HepG2 (cell line): ENCODE results near the gene ADGRL1. TPM values are rescaled to one million over a fixed set of nuclear protein-coding genes. Genes with fewer than 3 reads are reported as not detected.

ENCODE experiments used
- CHD2 ChIP-seq: IDR thresholded peaks from 2 replicates; pipeline ENCODE4 v1.6.1; 2011; ENCODE audit warnings: low read depth, low read length, improper control_type of control experiment
- CREB3 ChIP-seq: sonication (generic); formaldehyde crosslinking; IDR thresholded peaks from 2 replicates; pipeline ENCODE4 v1.5.0; 2020; ENCODE audit warnings: missing genetic modification reagents
- ELF1 ChIP-seq: sonication (generic); formaldehyde crosslinking; IDR thresholded peaks from 2 replicates; pipeline ENCODE4 v1.4.0; 2020; ENCODE audit warnings: missing genetic modification reagents
- GTF2F1 ChIP-seq: fragments of 150-350 bp; IDR thresholded peaks from 2 replicates; pipeline ENCODE4 v1.6.1; 2014; ENCODE audit warnings: low read length
- JARID2 ChIP-seq: sonication (generic); formaldehyde crosslinking; IDR thresholded peaks from 2 replicates; pipeline ENCODE4 v1.8.1; 2023; ENCODE audit warnings: missing genetic modification reagents, inconsistent platforms; ENCODE audit not compliant: insufficient replicate concordance
- MLLT10 ChIP-seq: sonication (generic); formaldehyde crosslinking; IDR thresholded peaks from 2 replicates; pipeline ENCODE4 v1.4.0; 2020; ENCODE audit warnings: missing genetic modification reagents
- MXI1 ChIP-seq: IDR thresholded peaks from 3 replicates; pipeline ENCODE4 v1.6.1; 2012; ENCODE audit warnings: low read depth, low read length, inconsistent platforms, borderline replicate concordance
- NAIF1 ChIP-seq: sonication (generic); formaldehyde crosslinking; IDR thresholded peaks from 2 replicates; pipeline ENCODE4 v1.5.0; 2020; ENCODE audit warnings: mild to moderate bottlenecking, missing genetic modification reagents, borderline replicate concordance
- RFX1 ChIP-seq: fragments of 450-650 bp; IDR thresholded peaks from 2 replicates; pipeline ENCODE4 v1.6.1; 2017
- SATB2 ChIP-seq: sonication (generic); formaldehyde crosslinking; IDR thresholded peaks from 2 replicates; pipeline ENCODE4 v1.5.0; 2020; ENCODE audit warnings: missing genetic modification reagents
- TAF1 ChIP-seq: sonication (generic); formaldehyde crosslinking; IDR thresholded peaks from 2 replicates; pipeline ENCODE4 v1.4.0; 2020; ENCODE audit warnings: missing genetic modification reagents
- TFE3 ChIP-seq: IDR thresholded peaks from 2 replicates; pipeline ENCODE4 v1.6.1; 2016
- ZNF224 ChIP-seq: sonication (generic); formaldehyde crosslinking; IDR thresholded peaks from 2 replicates; pipeline ENCODE4 v1.5.0; 2020; ENCODE audit warnings: mild to moderate bottlenecking, missing genetic modification reagents
- ZNF275 ChIP-seq: sonication (generic); formaldehyde crosslinking; IDR thresholded peaks from 2 replicates; pipeline ENCODE4 v1.8.0; 2022; ENCODE audit warnings: missing genetic modification reagents, mild to moderate bottlenecking, inconsistent platforms, borderline replicate concordance
- ZNF446 ChIP-seq: sonication (generic); formaldehyde crosslinking; IDR thresholded peaks from 2 replicates; pipeline ENCODE4 v1.5.0; 2020; ENCODE audit warnings: mild to moderate bottlenecking, missing genetic modification reagents
- ZNF598 ChIP-seq: sonication (generic); formaldehyde crosslinking; IDR thresholded peaks from 2 replicates; pipeline ENCODE4 v1.5.1; 2020; ENCODE audit warnings: mild to moderate bottlenecking, missing genetic modification reagents, borderline replicate concordance
- ZNF777 ChIP-seq: sonication (generic); formaldehyde crosslinking; IDR thresholded peaks from 2 replicates; pipeline ENCODE4 v1.4.0; 2020; ENCODE audit warnings: missing genetic modification reagents
- polyA plus RNA-seq, 8 experiments: library from polyadenylated mRNA; depleted of rRNA in 3 of 8; stranded (reverse) in 7 of 8; unstranded in 1 of 8; fragments of >200 nt; fragmentation: Illumina TruSeq in 4 of 8; extraction: Trizol in 4 of 8; gene quantifications; 2 replicates each; pipeline versions ENCODE4 v1.2.1 to v1.2.3, GENCODE V29; 2011 to 2016; ENCODE audit warnings: low read depth in 4 of 8, missing spikeins in 1 of 8, mixed read lengths in 1 of 8; ENCODE audit not compliant: insufficient read depth in 1 of 8
- total RNA-seq, 5 experiments: library from RNA; depleted of rRNA; stranded (reverse); fragments of >200 nt; fragmentation: Illumina TruSeq; extraction: Trizol; gene quantifications; 2 replicates each; pipeline ENCODE4 v1.2.3, GENCODE V29; 2016; ENCODE audit warnings: low read depth in 1 of 5
- TF ChIP-seq, protein P1 (sequence below): sonication (generic); formaldehyde crosslinking; IDR thresholded peaks from 2 replicates; pipeline ENCODE4 v1.4.0; 2020; ENCODE audit warnings: missing genetic modification reagents
- TF ChIP-seq, protein P2 (sequence below): sonication (generic); formaldehyde crosslinking; IDR thresholded peaks from 2 replicates; pipeline ENCODE4 v1.4.0; 2020; ENCODE audit warnings: mild to moderate bottlenecking, low read depth, missing genetic modification reagents
- TF ChIP-seq, protein P3 (sequence below): sonication (generic); formaldehyde crosslinking; IDR thresholded peaks from 2 replicates; pipeline ENCODE4 v1.5.0; 2020; ENCODE audit warnings: mild to moderate bottlenecking, low read depth, missing genetic modification reagents, borderline replicate concordance

The ADGRL1 gene
- total and polyA plus RNA-seq, 2 of the 13 experiments (the other 11 are each of a cell fraction or from before 2014, with no cell fraction given) = 0.49 to 1.7 TPM

DNA sequence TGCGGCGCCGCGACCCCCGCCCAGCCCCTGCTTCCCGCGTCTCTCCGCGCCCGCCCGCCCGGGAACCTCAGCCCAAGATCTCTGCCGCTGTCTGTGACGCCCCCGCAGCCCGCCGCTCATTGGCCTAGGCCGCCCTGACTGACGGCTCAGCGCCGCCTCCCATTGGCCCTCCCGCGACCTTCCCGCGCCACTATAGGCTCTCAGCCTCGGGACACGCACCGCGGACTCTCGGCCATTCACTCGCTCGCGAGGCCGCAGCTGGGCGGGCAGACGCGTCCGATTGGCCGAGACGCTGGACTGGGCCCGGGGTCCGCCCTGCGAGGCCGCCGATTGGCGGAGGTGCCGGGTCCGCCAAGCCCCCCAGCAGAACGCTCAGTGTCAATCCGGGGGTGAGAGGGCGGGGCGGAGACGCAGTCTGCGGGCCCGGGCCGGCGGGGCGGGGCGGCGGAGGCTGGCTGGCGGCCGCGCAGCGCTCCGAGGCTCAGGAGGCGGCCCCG, 88.3 kb downstream of the ADGRL1 start, which contains the start of gene PRKACA (continued):
- no peak for TF ChIP-seq ZNF275 (CRISPR knock-in tag)
- peak; percentile 88 for TF ChIP-seq CHD2
- TF ChIP-seq ZNF224 (CRISPR knock-in tag) = no peak
- TF ChIP-seq, protein P1, sequence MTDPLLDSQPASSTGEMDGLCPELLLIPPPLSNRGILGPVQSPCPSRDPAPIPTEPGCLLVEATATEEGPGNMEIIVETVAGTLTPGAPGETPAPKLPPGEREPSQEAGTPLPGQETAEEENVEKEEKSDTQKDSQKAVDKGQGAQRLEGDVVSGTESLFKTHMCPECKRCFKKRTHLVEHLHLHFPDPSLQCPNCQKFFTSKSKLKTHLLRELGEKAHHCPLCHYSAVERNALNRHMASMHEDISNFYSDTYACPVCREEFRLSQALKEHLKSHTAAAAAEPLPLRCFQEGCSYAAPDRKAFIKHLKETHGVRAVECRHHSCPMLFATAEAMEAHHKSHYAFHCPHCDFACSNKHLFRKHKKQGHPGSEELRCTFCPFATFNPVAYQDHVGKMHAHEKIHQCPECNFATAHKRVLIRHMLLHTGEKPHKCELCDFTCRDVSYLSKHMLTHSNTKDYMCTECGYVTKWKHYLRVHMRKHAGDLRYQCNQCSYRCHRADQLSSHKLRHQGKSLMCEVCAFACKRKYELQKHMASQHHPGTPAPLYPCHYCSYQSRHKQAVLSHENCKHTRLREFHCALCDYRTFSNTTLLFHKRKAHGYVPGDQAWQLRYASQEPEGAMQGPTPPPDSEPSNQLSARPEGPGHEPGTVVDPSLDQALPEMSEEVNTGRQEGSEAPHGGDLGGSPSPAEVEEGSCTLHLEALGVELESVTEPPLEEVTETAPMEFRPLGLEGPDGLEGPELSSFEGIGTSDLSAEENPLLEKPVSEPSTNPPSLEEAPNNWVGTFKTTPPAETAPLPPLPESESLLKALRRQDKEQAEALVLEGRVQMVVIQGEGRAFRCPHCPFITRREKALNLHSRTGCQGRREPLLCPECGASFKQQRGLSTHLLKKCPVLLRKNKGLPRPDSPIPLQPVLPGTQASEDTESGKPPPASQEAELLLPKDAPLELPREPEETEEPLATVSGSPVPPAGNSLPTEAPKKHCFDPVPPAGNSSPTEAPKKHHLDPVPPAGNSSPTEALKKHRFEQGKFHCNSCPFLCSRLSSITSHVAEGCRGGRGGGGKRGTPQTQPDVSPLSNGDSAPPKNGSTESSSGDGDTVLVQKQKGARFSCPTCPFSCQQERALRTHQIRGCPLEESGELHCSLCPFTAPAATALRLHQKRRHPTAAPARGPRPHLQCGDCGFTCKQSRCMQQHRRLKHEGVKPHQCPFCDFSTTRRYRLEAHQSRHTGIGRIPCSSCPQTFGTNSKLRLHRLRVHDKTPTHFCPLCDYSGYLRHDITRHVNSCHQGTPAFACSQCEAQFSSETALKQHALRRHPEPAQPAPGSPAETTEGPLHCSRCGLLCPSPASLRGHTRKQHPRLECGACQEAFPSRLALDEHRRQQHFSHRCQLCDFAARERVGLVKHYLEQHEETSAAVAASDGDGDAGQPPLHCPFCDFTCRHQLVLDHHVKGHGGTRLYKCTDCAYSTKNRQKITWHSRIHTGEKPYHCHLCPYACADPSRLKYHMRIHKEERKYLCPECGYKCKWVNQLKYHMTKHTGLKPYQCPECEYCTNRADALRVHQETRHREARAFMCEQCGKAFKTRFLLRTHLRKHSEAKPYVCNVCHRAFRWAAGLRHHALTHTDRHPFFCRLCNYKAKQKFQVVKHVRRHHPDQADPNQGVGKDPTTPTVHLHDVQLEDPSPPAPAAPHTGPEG (CRISPR knock-in tag) = peak; percentile 96
- TF ChIP-seq SATB2 (CRISPR knock-in tag) = no peak
- no peak for TF ChIP-seq ZNF777 (CRISPR knock-in tag)
- no peak for TF ChIP-seq ELF1 (CRISPR knock-in tag)
- TF ChIP-seq TAF1 (CRISPR knock-in tag) = peak; percentile 24; the same call in 1 of the 2 replicates
- peak; percentile 8; the same call in 1 of the 3 replicates for TF ChIP-seq MXI1
- TF ChIP-seq GTF2F1 = no peak
- no peak for TF ChIP-seq MLLT10 (CRISPR knock-in tag)
- TF ChIP-seq, protein P2, sequence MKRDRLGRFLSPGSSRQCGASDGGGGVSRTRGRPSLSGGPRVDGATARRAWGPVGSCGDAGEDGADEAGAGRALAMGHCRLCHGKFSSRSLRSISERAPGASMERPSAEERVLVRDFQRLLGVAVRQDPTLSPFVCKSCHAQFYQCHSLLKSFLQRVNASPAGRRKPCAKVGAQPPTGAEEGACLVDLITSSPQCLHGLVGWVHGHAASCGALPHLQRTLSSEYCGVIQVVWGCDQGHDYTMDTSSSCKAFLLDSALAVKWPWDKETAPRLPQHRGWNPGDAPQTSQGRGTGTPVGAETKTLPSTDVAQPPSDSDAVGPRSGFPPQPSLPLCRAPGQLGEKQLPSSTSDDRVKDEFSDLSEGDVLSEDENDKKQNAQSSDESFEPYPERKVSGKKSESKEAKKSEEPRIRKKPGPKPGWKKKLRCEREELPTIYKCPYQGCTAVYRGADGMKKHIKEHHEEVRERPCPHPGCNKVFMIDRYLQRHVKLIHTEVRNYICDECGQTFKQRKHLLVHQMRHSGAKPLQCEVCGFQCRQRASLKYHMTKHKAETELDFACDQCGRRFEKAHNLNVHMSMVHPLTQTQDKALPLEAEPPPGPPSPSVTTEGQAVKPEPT (CRISPR knock-in tag) = no peak
- TF ChIP-seq JARID2 (CRISPR knock-in tag) = no peak
- no peak for TF ChIP-seq NAIF1 (CRISPR knock-in tag)
- TF ChIP-seq CREB3 (CRISPR knock-in tag) = no peak
- no peak for TF ChIP-seq TFE3 (CRISPR knock-in tag)
- TF ChIP-seq, protein P3, sequence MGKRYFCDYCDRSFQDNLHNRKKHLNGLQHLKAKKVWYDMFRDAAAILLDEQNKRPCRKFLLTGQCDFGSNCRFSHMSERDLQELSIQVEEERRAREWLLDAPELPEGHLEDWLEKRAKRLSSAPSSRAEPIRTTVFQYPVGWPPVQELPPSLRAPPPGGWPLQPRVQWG = no peak
- TF ChIP-seq RFX1 = no peak
- TF ChIP-seq ZNF446 = no peak
- TF ChIP-seq ZNF598 (CRISPR knock-in tag) = no peak
